Ramos (cell line): ENCODE measurements around the gene GLB1L3.
"Not testable (repeated sequence)": the region's sequence is repeated elsewhere in the genome, so short reads cannot be mapped to it uniquely, and the experiment has no call there.

Experiments
- in situ Hi-C: fragments of 300-500 bp; cut with MboI; formaldehyde crosslinking; loops from one replicate; pipeline ENCODE4 v1.14.3; 2022; ENCODE audit warnings: low sequenced_read_pairs; ENCODE audit not compliant: unreplicated experiment

The GLB1L3 gene

GRCh38 chr11:134338654-134339053 lies 62.5 kb downstream of the GLB1L3 start:
- in situ Hi-C loops: no loop called here

- in situ Hi-C loops: no loop called here
Measured at GRCh38 chr11:134339756-134340155, 63.6 kb downstream of the GLB1L3 start.

- in situ Hi-C loops: no loop called here
Measured at GRCh38 chr11:134340354-134340964, 64.3 kb downstream of the GLB1L3 start.

- in situ Hi-C loops: no loop called here
Measured at GRCh38 chr11:134341805-134342571, 65.8 kb downstream of the GLB1L3 start.

GRCh38 chr11:134342572-134343340 lies 66.6 kb downstream of the GLB1L3 start:
- in situ Hi-C loops: no loop called here

GRCh38 chr11:134343646-134344045 lies 67.5 kb downstream of the GLB1L3 start:
- in situ Hi-C loops: no loop called here

GRCh38 chr11:134344497-134345236 lies 68.5 kb downstream of the GLB1L3 start:
- in situ Hi-C loops: not testable (repeated sequence)

- in situ Hi-C loops: no loop called here
Measured at GRCh38 chr11:134345237-134345550, 69.0 kb downstream of the GLB1L3 start.

- in situ Hi-C loops: no loop called here
Measured at GRCh38 chr11:134346101-134346975, 70.2 kb downstream of the GLB1L3 start.

GRCh38 chr11:134346976-134347350 lies 70.8 kb downstream of the GLB1L3 start:
- in situ Hi-C loops: no loop called here

GRCh38 chr11:134347441-134347840 lies 71.3 kb downstream of the GLB1L3 start:
- in situ Hi-C loops: no loop called here

- in situ Hi-C loops: no loop called here
Measured at GRCh38 chr11:134349109-134349801, 73.1 kb downstream of the GLB1L3 start.

GRCh38 chr11:134349802-134350355 lies 73.7 kb downstream of the GLB1L3 start:
- in situ Hi-C loops: no loop called here

- in situ Hi-C loops: no loop called here
Measured at GRCh38 chr11:134350381-134350780, 74.2 kb downstream of the GLB1L3 start.

GRCh38 chr11:134352111-134352510 lies 75.9 kb downstream of the GLB1L3 start:
- in situ Hi-C loops: no loop called here

GRCh38 chr11:134355136-134355535 lies 79.0 kb downstream of the GLB1L3 start:
- in situ Hi-C loops: no loop called here

- in situ Hi-C loops: no loop called here
Measured at GRCh38 chr11:134355656-134356055, 79.5 kb downstream of the GLB1L3 start.

- in situ Hi-C loops: no loop called here
Measured at GRCh38 chr11:134356656-134357544, 80.7 kb downstream of the GLB1L3 start.
